ENCODE data around the gene CCDC187. TPM values are rescaled to one million over a fixed set of nuclear protein-coding genes. Genes with fewer than 3 reads are reported as not detected.

CCDC187 gene
- total and polyA plus RNA-seq, 2 of the 13 experiments (the other 11 are each of a cell fraction or from before 2014, with no cell fraction given) = 0.03 to 0.13 TPM

DNA sequence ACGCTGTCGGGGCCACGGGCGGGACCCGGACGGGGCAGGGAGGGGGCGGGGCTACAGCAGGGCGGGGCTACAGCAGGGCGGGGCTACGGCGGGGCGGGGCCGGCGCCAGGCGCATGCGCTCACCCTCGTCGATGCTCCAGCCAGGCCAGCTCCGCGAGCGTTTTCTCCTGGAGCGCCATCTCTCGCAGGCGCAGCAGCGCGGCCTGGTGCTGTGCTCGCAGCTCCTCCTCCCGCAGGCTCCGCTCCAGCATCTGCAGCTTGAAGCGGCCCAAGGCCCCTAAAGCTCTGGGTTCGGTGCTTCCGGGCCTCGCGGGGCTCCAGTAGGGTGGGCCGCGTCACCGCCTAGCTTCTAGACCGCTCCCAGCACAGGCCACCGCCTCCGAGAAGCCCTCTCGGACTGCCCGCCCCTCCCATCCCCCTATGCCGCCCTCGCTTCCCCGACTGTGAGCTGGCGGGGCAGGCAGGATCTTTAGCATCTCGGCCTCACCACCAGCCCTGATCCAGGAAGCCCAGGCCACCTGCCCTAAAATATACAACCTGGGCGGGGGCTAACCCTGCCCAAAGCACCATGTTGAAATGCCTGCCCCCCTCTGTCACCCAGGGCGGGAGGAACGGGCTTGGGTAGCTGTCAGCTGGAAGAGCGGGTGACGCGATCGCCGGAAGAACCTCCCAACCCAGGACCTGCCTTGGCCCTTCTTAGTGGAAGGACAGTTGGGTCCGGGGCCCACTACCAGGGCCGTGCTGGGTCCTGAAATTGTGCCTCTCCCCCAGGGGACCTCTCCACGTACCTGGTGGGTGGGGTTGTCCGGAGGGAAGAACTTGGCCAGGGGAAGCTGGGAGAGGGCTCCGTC lies 36.4 kb downstream of the CCDC187 start (continued):
- TF ChIP-seq ZBTB39 (CRISPR knock-in tag; IDR thresholded peaks at IDR 0.05) (no peak), MXD3 (CRISPR knock-in tag; IDR thresholded peaks at IDR 0.05) (0 out of 2 replicates have a peak, but pooled peaks have one; percentile 40), JDP2 (CRISPR knock-in tag; IDR thresholded peaks at IDR 0.05; ENCODE audit: borderline replicate concordance) (no peak), POLR2AphosphoS5 (IDR thresholded peaks at IDR 0.05; ENCODE audit: low read depth, low read length) (peak; percentile 46), MXI1 (IDR thresholded peaks at IDR 0.05; ENCODE audit: borderline replicate concordance, low read depth, low read length) (peak; percentile 21; the same call in 1 of the 3 replicates), SNAPC2 (CRISPR knock-in tag; IDR thresholded peaks at IDR 0.05) (no peak), GABPB1 (CRISPR knock-in tag; IDR thresholded peaks at IDR 0.05) (peak; percentile 53; the same call in 1 of the 2 replicates), SP4 (CRISPR knock-in tag; IDR thresholded peaks at IDR 0.05) (peak; percentile 40; the same call in 1 of the 2 replicates), PATZ1 (CRISPR knock-in tag; IDR thresholded peaks at IDR 0.05) (no peak), HNF4A (CRISPR knock-in tag; IDR thresholded peaks at IDR 0.05) (no peak), MYC (CRISPR knock-in tag; IDR thresholded peaks at IDR 0.05; ENCODE audit: borderline replicate concordance) (0 out of 2 replicates have a peak, but pooled peaks have one; percentile 24), ZFX (CRISPR knock-in tag; IDR thresholded peaks at IDR 0.05; ENCODE audit: low read depth) (peak; percentile 71), CCDC6 (CRISPR knock-in tag; IDR thresholded peaks at IDR 0.05) (no peak), RAD21 (CRISPR knock-in tag; IDR thresholded peaks at IDR 0.05) (0 out of 2 replicates have a peak, but pooled peaks have one; percentile 24), ZNF205 (CRISPR knock-in tag; IDR thresholded peaks at IDR 0.05) (peak; percentile 60), ZNF263 (CRISPR knock-in tag; IDR thresholded peaks at IDR 0.05) (peak; percentile 77)
- TF ChIP-seq, protein P1, sequence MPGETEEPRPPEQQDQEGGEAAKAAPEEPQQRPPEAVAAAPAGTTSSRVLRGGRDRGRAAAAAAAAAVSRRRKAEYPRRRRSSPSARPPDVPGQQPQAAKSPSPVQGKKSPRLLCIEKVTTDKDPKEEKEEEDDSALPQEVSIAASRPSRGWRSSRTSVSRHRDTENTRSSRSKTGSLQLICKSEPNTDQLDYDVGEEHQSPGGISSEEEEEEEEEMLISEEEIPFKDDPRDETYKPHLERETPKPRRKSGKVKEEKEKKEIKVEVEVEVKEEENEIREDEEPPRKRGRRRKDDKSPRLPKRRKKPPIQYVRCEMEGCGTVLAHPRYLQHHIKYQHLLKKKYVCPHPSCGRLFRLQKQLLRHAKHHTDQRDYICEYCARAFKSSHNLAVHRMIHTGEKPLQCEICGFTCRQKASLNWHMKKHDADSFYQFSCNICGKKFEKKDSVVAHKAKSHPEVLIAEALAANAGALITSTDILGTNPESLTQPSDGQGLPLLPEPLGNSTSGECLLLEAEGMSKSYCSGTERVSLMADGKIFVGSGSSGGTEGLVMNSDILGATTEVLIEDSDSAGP (CRISPR knock-in tag; IDR thresholded peaks at IDR 0.05; ENCODE audit: borderline replicate concordance) = peak; percentile 20; the same call in 1 of the 2 replicates
- TF ChIP-seq, protein P2, sequence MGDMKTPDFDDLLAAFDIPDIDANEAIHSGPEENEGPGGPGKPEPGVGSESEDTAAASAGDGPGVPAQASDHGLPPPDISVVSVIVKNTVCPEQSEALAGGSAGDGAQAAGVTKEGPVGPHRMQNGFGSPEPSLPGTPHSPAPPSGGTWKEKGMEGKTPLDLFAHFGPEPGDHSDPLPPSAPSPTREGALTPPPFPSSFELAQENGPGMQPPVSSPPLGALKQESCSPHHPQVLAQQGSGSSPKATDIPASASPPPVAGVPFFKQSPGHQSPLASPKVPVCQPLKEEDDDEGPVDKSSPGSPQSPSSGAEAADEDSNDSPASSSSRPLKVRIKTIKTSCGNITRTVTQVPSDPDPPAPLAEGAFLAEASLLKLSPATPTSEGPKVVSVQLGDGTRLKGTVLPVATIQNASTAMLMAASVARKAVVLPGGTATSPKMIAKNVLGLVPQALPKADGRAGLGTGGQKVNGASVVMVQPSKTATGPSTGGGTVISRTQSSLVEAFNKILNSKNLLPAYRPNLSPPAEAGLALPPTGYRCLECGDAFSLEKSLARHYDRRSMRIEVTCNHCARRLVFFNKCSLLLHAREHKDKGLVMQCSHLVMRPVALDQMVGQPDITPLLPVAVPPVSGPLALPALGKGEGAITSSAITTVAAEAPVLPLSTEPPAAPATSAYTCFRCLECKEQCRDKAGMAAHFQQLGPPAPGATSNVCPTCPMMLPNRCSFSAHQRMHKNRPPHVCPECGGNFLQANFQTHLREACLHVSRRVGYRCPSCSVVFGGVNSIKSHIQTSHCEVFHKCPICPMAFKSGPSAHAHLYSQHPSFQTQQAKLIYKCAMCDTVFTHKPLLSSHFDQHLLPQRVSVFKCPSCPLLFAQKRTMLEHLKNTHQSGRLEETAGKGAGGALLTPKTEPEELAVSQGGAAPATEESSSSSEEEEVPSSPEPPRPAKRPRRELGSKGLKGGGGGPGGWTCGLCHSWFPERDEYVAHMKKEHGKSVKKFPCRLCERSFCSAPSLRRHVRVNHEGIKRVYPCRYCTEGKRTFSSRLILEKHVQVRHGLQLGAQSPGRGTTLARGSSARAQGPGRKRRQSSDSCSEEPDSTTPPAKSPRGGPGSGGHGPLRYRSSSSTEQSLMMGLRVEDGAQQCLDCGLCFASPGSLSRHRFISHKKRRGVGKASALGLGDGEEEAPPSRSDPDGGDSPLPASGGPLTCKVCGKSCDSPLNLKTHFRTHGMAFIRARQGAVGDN (CRISPR knock-in tag; IDR thresholded peaks at IDR 0.05) = peak; percentile 57
